Measurements from ENCODE around the gene CCNG1. TPM values are rescaled to one million over a fixed set of nuclear protein-coding genes. Genes with fewer than 3 reads are reported as not detected.
A peak's percentile ranks its signal among the peaks of the same experiment; 100 is the strongest.

CCNG1 gene
- total and polyA plus RNA-seq, 10 donors, result 71.7 to 117 (median 103) TPM

DNA sequence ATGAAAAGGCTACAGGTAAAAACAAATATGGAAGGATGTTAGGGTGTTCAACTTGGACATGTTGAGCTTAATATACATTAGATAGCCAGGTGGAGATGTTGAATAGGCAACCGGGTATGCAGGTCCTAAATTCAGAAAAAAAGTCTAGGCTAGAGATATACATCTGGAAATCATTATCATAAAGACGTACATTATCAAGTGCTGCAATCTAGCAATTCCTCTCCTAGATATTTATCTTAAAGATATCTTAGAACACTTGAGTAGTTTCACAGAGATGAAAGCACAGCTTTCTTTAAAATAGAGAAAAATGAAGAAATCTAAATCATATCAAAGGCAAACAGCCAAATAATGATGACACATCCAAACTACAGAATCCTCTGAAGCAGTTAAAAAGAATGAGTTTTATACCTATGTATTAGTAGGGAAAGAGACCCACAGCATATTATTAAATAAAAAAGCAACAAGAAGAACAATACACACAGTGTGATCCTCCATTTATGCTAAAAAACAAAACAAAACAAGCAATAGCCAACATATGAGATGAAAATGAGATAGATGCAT lies 18.7 kb downstream of the CCNG1 start:
- Histone ChIP-seq H3K36me3 (peaks cover 0 to 58% (median 31%) of the 10 kb centered on the region in 6 donors), H3K27ac (no peak overlapping the region)

DNA sequence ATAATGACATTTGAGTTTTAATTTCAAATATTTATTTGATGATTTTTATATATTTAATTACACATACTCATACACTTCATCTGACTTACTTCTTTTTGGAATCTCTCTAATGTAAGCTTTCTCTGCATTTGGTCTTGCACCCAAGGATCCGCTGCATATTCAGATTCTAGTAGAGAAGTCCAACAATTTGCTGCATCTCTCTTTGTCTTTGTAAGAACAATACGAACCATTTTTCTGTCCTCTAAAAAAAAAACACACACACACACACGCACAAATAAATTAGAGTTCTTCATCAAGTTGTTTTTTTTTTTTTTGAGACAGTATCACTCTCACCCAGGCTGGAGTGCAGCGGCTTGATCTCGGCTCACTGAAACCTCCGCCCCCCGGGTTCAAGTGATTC lies 19.4 kb downstream of the CCNG1 start:
- Histone ChIP-seq H3K36me3 (peaks cover 0 to 51% (median 28%) of the 10 kb centered on the region in 6 donors), H3K4me1 (peaks cover 25 to 49% (median 34%) of the 10 kb centered on the region in 6 donors), H3K9me3 (no peaks in the 10 kb centered on the region), H3K4me3 (no peak overlapping the region), H3K27ac (no peak overlapping the region), H3K27me3 (replicated peaks in 1 of 7) (no peaks in the 10 kb centered on the region)
- TF ChIP-seq POLR2AphosphoS5 (IDR thresholded peaks at IDR 0.05) (no peak), POLR2A (IDR thresholded peaks at IDR 0.05) (no peak)
- TF ChIP-seq, protein P1, sequence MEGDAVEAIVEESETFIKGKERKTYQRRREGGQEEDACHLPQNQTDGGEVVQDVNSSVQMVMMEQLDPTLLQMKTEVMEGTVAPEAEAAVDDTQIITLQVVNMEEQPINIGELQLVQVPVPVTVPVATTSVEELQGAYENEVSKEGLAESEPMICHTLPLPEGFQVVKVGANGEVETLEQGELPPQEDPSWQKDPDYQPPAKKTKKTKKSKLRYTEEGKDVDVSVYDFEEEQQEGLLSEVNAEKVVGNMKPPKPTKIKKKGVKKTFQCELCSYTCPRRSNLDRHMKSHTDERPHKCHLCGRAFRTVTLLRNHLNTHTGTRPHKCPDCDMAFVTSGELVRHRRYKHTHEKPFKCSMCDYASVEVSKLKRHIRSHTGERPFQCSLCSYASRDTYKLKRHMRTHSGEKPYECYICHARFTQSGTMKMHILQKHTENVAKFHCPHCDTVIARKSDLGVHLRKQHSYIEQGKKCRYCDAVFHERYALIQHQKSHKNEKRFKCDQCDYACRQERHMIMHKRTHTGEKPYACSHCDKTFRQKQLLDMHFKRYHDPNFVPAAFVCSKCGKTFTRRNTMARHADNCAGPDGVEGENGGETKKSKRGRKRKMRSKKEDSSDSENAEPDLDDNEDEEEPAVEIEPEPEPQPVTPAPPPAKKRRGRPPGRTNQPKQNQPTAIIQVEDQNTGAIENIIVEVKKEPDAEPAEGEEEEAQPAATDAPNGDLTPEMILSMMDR (IDR thresholded peaks at IDR 0.05 in 8 of 11, conservative IDR thresholded peaks at IDR 0.05 in 3 of 11), result no peak
- WGBS, 5 donors, result 92 to 97% (median 96%) methylated on average over 7 of the region's 7 CpGs
- DNase-seq, result no peak
- intact Hi-C loops (cut with DNase I; ENCODE audit: low total_unique reads), result no loop called here

More for the DNA sequence above, 18.7 kb downstream of the CCNG1 start:
- DNase-seq, result no peak
- Histone ChIP-seq H3K9me3 (no peaks in the 10 kb centered on the region), H3K27me3 (replicated peaks in 1 of 7) (no peaks in the 10 kb centered on the region), H3K4me1 (peaks cover 24 to 42% (median 27%) of the 10 kb centered on the region in 6 donors), H3K4me3 (no peak overlapping the region)
- 88 to 96% (median 91%) methylated on average over 2 of the region's 2 CpGs for WGBS, 5 donors
- TF ChIP-seq POLR2A (IDR thresholded peaks at IDR 0.05) (no peak), POLR2AphosphoS5 (IDR thresholded peaks at IDR 0.05) (no peak)
- TF ChIP-seq, protein P1 (IDR thresholded peaks at IDR 0.05 in 8 of 11, conservative IDR thresholded peaks at IDR 0.05 in 3 of 11), result no peak
- intact Hi-C loops (cut with DNase I; ENCODE audit: low total_unique reads), result no loop called here

DNA sequence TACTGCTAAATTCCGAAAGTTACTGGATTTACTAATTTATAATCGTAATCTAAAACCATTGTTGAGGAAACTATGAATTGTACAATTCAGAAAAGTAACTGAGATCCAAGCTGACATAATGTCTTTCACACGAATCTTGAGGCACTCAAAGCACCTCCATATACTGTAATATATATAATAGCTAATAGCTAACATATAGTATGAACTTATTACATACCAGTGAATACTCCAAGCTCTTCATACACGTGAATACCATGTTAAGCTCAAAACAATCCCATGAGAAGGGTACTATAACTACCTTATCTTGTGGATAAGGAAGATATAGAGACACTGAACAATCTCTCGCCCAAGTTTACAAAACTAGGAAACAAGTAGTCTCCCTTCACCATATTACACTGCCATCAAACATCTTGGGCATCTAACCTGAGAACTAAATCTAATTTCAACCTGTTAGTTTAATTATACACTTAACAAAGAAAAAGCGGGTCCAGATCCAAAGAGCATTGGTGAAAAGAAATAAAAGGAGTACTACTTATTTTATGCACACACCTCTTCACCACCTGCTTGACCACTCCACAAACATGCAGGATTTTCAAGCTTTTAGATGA lies 21.5 kb downstream of the CCNG1 start:
- WGBS, 5 donors, result 33 to 42% (median 40%) methylated on average over 6 of the region's 6 CpGs
- Histone ChIP-seq H3K27ac (peak overlapping the region; percentile 93 to 99 (median 97)), H3K27me3 (replicated peaks in 1 of 7) (no peaks in the 10 kb centered on the region), H3K4me1 (peaks cover 25 to 61% (median 37%) of the 10 kb centered on the region in 6 donors), H3K36me3 (peaks cover 0 to 30% (median 18%) of the 10 kb centered on the region in 6 donors), H3K9me3 (no peaks in the 10 kb centered on the region), H3K4me3 (peak overlapping the region; percentile 49 to 79 (median 62))
- TF ChIP-seq, protein P1 (IDR thresholded peaks at IDR 0.05 in 8 of 11, conservative IDR thresholded peaks at IDR 0.05 in 3 of 11), result no peak
- TF ChIP-seq POLR2AphosphoS5 (IDR thresholded peaks at IDR 0.05) (no peak), POLR2A (IDR thresholded peaks at IDR 0.05) (no peak)
- intact Hi-C loops (cut with DNase I; ENCODE audit: low total_unique reads), result no loop called here
- no peak for DNase-seq

DNA sequence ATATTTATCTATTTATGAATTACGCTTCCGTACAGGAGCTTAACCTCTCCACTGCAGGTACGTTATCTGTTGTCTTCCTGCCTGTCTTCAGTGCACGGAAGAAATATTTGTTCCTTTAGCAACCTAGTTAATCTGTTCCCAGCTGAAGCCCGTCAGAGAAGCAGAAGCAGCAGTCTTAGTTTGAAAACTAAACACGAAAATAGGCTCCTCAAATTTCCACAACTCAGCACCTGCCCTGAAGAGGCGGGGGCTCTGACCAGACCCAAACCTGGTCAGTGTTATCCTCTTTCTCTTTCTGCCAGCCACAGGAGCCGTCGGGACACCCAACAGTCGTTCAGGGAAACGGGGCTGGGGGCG lies 22.0 kb downstream of the CCNG1 start:
- peaks cover 25 to 61% (median 37%) of the 10 kb centered on the region in 6 donors for H3K4me1 ChIP-seq
- WGBS, 5 donors, result 0 to 1% (median 0%) methylated on average over 12 of the region's 12 CpGs
- peaks cover 0 to 26% (median 16%) of the 10 kb centered on the region in 6 donors for H3K36me3 ChIP-seq
- intact Hi-C loops (cut with DNase I; ENCODE audit: low total_unique reads), result no loop called here
- peak overlapping the region; percentile 93 to 99 (median 97) for H3K27ac ChIP-seq
- TF ChIP-seq POLR2AphosphoS5 (IDR thresholded peaks at IDR 0.05) (no peak), POLR2A (IDR thresholded peaks at IDR 0.05) (no peak)
- TF ChIP-seq, protein P1 (IDR thresholded peaks at IDR 0.05 in 8 of 11, conservative IDR thresholded peaks at IDR 0.05 in 3 of 11), result no peak
- H3K4me3 ChIP-seq, result peak overlapping the region; percentile 49 to 79 (median 62)
- no peak for DNase-seq
- H3K27me3 ChIP-seq (replicated peaks in 1 of 7), result no peaks in the 10 kb centered on the region
- no peaks in the 10 kb centered on the region for H3K9me3 ChIP-seq

All from spleen (tissue), 11 donors.